Breast epithelium (tissue), 3 donors: Measurements from ENCODE around the gene VWA2.

Experiments
- CTCF ChIP-seq, 3 donors: fragments of 450-650 bp; IDR thresholded peaks; one replicate each; pipeline ENCODE4 v1.5.1; 2016 to 2017; ENCODE audit warnings: antibody characterized with exemption in 3 of 3, mild to moderate bottlenecking in 3 of 3, moderate library complexity in 3 of 3
- POLR2A ChIP-seq: fragments of 450-650 bp; IDR thresholded peaks from one replicate; pipeline ENCODE4 v1.6.1; 2016; ENCODE audit warnings: antibody characterized with exemption, mild to moderate bottlenecking, moderate library complexity
- POLR2AphosphoS5 ChIP-seq, 3 donors: sonication (generic); formaldehyde crosslinking; IDR thresholded peaks; one replicate each; pipeline ENCODE4 v1.6.1; 2017; ENCODE audit warnings: antibody characterized with exemption in 3 of 3

- no peak for TF ChIP-seq CTCF (IDR thresholded peaks at IDR 0.05)
- no peak for TF ChIP-seq POLR2A
- TF ChIP-seq POLR2AphosphoS5 (IDR thresholded peaks at IDR 0.05): no peak
Observed at GRCh38 chr10:114208351-114208750, 30.7 kb upstream of the VWA2 start.
